Uterus (tissue), 2 donors: ENCODE results near the gene ITPR2.

ENCODE experiments used
- POLR2A ChIP-seq, 2 donors: fragments of 450-650 bp; IDR thresholded peaks; one replicate each; pipeline ENCODE4 v1.6.1; 2016; ENCODE audit warnings: antibody characterized with exemption in 2 of 2, mild to moderate bottlenecking in 1 of 2, moderate library complexity in 1 of 2
- TF ChIP-seq, protein P1 (sequence below), 4 experiments: fragments of 200-600 bp in 2 of 4; fragments of 450-650 bp in 2 of 4; sonication (generic) in 2 of 4; IDR thresholded peaks; one replicate each; pipeline ENCODE4 v1.5.1; 2016 to 2019; ENCODE audit warnings: antibody characterized with exemption in 4 of 4, mild to moderate bottlenecking in 2 of 4, moderate library complexity in 1 of 4

DNA sequence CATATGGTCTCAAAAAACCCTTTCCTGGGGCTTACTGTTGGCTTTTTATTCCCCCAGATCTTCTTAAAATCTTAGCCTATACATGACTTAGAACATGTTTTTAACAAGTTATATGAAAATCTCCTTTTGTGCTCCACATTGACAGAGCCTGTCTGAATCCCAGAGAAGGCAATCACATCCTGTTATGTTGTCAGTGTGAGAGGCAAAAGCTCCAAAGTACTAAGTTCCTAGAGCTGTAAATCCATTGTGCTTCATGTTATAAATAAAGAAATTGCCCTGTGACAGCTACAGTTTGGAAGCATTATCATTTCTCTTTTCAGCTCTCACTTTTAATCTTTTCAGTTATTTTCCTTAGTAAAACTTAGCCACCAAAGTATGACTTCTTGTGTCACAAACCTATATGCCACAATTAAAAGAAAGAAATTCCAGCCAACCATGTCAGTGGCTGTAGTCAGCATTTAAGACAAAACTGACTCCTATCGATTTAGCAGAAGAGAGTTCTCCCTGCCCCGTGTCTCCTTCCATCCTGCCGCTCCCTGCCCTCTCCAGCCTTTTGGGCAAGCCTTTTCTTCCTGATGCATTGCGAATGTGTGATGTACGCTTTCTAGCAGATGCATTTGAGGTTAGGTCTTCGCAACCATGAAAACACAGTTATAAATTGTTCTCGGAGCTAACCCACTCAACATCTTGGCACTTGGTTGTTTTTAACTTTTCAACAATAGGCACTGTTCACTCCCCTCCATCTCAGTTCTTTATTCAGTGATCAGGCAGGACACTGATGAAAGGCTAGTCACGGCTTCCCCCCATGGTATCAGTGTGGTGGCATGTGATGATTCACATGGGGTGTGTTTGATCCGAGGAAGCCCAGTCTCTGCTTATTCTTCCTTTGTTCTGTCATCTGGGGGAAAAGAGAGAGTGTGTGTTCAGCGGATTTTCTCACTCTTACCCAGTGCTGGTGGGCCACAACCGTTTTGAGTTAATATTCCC lies 494.1 kb downstream of the ITPR2 start:
- TF ChIP-seq, protein P1, sequence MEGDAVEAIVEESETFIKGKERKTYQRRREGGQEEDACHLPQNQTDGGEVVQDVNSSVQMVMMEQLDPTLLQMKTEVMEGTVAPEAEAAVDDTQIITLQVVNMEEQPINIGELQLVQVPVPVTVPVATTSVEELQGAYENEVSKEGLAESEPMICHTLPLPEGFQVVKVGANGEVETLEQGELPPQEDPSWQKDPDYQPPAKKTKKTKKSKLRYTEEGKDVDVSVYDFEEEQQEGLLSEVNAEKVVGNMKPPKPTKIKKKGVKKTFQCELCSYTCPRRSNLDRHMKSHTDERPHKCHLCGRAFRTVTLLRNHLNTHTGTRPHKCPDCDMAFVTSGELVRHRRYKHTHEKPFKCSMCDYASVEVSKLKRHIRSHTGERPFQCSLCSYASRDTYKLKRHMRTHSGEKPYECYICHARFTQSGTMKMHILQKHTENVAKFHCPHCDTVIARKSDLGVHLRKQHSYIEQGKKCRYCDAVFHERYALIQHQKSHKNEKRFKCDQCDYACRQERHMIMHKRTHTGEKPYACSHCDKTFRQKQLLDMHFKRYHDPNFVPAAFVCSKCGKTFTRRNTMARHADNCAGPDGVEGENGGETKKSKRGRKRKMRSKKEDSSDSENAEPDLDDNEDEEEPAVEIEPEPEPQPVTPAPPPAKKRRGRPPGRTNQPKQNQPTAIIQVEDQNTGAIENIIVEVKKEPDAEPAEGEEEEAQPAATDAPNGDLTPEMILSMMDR (IDR thresholded peaks at IDR 0.05): no peak
- TF ChIP-seq POLR2A (IDR thresholded peaks at IDR 0.05): no peak
